H1 (cell line): Measurements from ENCODE around the gene P4HB. TPM values are rescaled to one million over a fixed set of nuclear protein-coding genes. Genes with fewer than 3 reads are reported as not detected.

Source experiments
- CTCF ChIA-PET: fragments of 300-600 bp; sonication (Branson Sonifier 250); formaldehyde crosslinking; loops from one replicate; lab custom pipeline; 2021; ENCODE audit not compliant: partially characterized antibody; lab: Charles Lee
- POLR2A ChIA-PET: fragments of 300-600 bp; sonication (Branson Sonifier 250); formaldehyde crosslinking; loops from one replicate; lab custom pipeline; 2021; ENCODE audit warnings: inconsistent platforms; ENCODE audit not compliant: partially characterized antibody; lab: Charles Lee
- DNase-seq, 2 experiments: peaks; one replicate each; pipeline versions ENCODE4 v3.0.0 to v3.0.0-alpha.2; 2010 to 2022; ENCODE audit warnings: low spot score in 2 of 2, low read depth in 1 of 2, mixed read lengths in 1 of 2
- FAIRE-seq: peaks from 2 replicates; lab custom pipeline; 2011; peaks lifted over from hg19 to GRCh38; lab: Jason Lieb, UNC
- H2AFZ ChIP-seq: 2 replicates; pipeline ENCODE4 v1.8.1; 2012; ENCODE audit warnings: low read length, inconsistent platforms
- H2AK5ac ChIP-seq: 2 replicates; pipeline ENCODE4 v1.6.1; 2013; ENCODE audit warnings: low read depth, low read length
- H2BK120ac ChIP-seq: replicated peaks from 2 replicates; pipeline ENCODE3; 2013; ENCODE audit warnings: low read depth, low read length, inconsistent platforms
- H2BK12ac ChIP-seq: 2 replicates; pipeline ENCODE4 v1.6.1; 2013; ENCODE audit warnings: low read depth, low read length
- H2BK15ac ChIP-seq: 2 replicates; pipeline ENCODE4 v1.6.1; 2013; ENCODE audit warnings: low read length
- H2BK20ac ChIP-seq: 2 replicates; pipeline ENCODE4 v1.6.1; 2013; ENCODE audit warnings: low read length
- H2BK5ac ChIP-seq: 2 replicates; pipeline ENCODE4 v1.6.1; 2013; ENCODE audit warnings: low read depth, low read length
- H3K14ac ChIP-seq: 2 replicates; pipeline ENCODE4 v1.6.1; 2013; ENCODE audit warnings: inconsistent platforms; ENCODE audit not compliant: insufficient read length
- H3K18ac ChIP-seq: 2 replicates; pipeline ENCODE4 v1.6.1; 2013; ENCODE audit warnings: low read length; ENCODE audit errors: extremely low read depth
- H3K23ac ChIP-seq: 2 replicates; pipeline ENCODE4 v1.6.1; 2013; ENCODE audit warnings: inconsistent platforms; ENCODE audit not compliant: insufficient read length
- H3K23me2 ChIP-seq: 2 replicates; pipeline ENCODE4 v1.6.1; 2013; ENCODE audit warnings: low read depth, low read length
- H3K27ac ChIP-seq: 2 replicates; pipeline ENCODE4 v1.6.1; 2011; ENCODE audit warnings: low read depth, low read length, inconsistent platforms
- H3K27me3 ChIP-seq, 4 experiments: replicated peaks in 1 of 4; 1 replicate in 1 of 4; 2 replicates in 3 of 4; pipeline versions ENCODE4 v1.6.1 to v1.8.1; 2011 to 2013; ENCODE audit warnings: low read length in 3 of 4, mild to moderate bottlenecking in 3 of 4, inconsistent platforms in 2 of 4, mixed read lengths in 2 of 4, moderate library complexity in 1 of 4; ENCODE audit not compliant: control insufficient read depth in 3 of 4, insufficient read depth in 3 of 4; ENCODE audit errors: extremely low read depth in 1 of 4
- H3K36me3 ChIP-seq, 4 experiments: 2 replicates each; pipeline versions ENCODE4 v1.6.1 to v1.8.1; 2011 to 2013; ENCODE audit warnings: mild to moderate bottlenecking in 4 of 4, low read length in 3 of 4, moderate library complexity in 2 of 4, control low read depth in 1 of 4, inconsistent platforms in 1 of 4; ENCODE audit not compliant: insufficient read depth in 4 of 4, control insufficient read depth in 2 of 4
- H3K4ac ChIP-seq: replicated peaks from 2 replicates; pipeline ENCODE3; 2013; ENCODE audit warnings: low read length, low read depth, mixed read lengths, inconsistent platforms; ENCODE audit not compliant: insufficient read length
- H3K4me1 ChIP-seq, 4 experiments: replicated peaks in 1 of 4; 1 replicate in 1 of 4; 2 replicates in 3 of 4; pipeline versions ENCODE4 v1.6.1 to v1.8.1; 2011 to 2013; ENCODE audit warnings: low read length in 3 of 4, inconsistent platforms in 2 of 4, mixed read lengths in 1 of 4; ENCODE audit not compliant: insufficient read depth in 4 of 4, control insufficient read depth in 3 of 4
- H3K4me2 ChIP-seq, 2 experiments: 2 replicates each; pipeline versions ENCODE4 v1.6.1 to v1.8.1; 2011 to 2013; ENCODE audit warnings: low read depth in 2 of 2, low read length in 2 of 2, control low read depth in 1 of 2, inconsistent platforms in 1 of 2, mild to moderate bottlenecking in 1 of 2; ENCODE audit not compliant: insufficient read depth in 1 of 2
- H3K4me3 ChIP-seq, 4 experiments: fragments of 200-600, 300-600 bp in 1 of 4; sonication (generic), shearing (Covaris generic), sonication (Bioruptor Twin) in 1 of 4; 2 replicates each; pipeline versions ENCODE4 v1.5.1 to v1.8.1; 2011 to 2016; ENCODE audit warnings: low read length in 4 of 4, low read depth in 3 of 4, control low read depth in 2 of 4, inconsistent platforms in 2 of 4, mild to moderate bottlenecking in 2 of 4, mixed read lengths in 1 of 4, moderate library complexity in 1 of 4; ENCODE audit not compliant: insufficient read depth in 2 of 4; ENCODE audit errors: extremely low read depth in 1 of 4
- H3K56ac ChIP-seq: replicated peaks from 2 replicates; pipeline ENCODE3; 2013; ENCODE audit warnings: low read depth, mild to moderate bottlenecking, mixed read lengths, low read length, inconsistent platforms; ENCODE audit not compliant: insufficient read length
- H3K79me1 ChIP-seq: 2 replicates; pipeline ENCODE4 v1.6.1; 2013; ENCODE audit warnings: low read depth, low read length, control low read depth
- H3K79me2 ChIP-seq, 2 experiments: 2 replicates each; pipeline versions ENCODE4 v1.6.1 to v1.8.1; 2012 to 2013; ENCODE audit warnings: low read length in 2 of 2, mild to moderate bottlenecking in 2 of 2, inconsistent platforms in 1 of 2; ENCODE audit not compliant: insufficient read depth in 2 of 2, control insufficient read depth in 1 of 2
- H3K9ac ChIP-seq, 4 experiments: replicated peaks in 1 of 4; 1 replicate in 1 of 4; 2 replicates in 3 of 4; pipeline versions ENCODE4 v1.6.1 to v1.8.1; 2011 to 2013; ENCODE audit warnings: low read depth in 3 of 4, low read length in 3 of 4, control low read depth in 2 of 4, mild to moderate bottlenecking in 2 of 4, moderate library complexity in 2 of 4, inconsistent platforms in 1 of 4; ENCODE audit errors: extremely low read depth in 1 of 4
- H3K9me3 ChIP-seq, 2 experiments: 2 replicates each; pipeline versions ENCODE4 v1.6.1 to v1.8.1; 2012 to 2013; ENCODE audit warnings: mild to moderate bottlenecking in 2 of 2, moderate library complexity in 2 of 2, control low read depth in 1 of 2, inconsistent platforms in 1 of 2, low read depth in 1 of 2, low read length in 1 of 2, mixed read lengths in 1 of 2; ENCODE audit not compliant: insufficient read depth in 2 of 2
- H4K20me1 ChIP-seq, 2 experiments: replicated peaks in 1 of 2; 2 replicates each; pipeline versions ENCODE3 to v1.8.1; 2011 to 2013; ENCODE audit warnings: inconsistent platforms in 2 of 2, low read length in 2 of 2, mild to moderate bottlenecking in 1 of 2; ENCODE audit not compliant: insufficient read depth in 2 of 2, control insufficient read depth in 1 of 2
- H4K5ac ChIP-seq: 2 replicates; pipeline ENCODE4 v1.6.1; 2013; ENCODE audit warnings: low read length, low read depth, mixed read lengths, inconsistent platforms; ENCODE audit not compliant: insufficient read length
- H4K8ac ChIP-seq: 2 replicates; pipeline ENCODE4 v1.8.0; 2013; ENCODE audit warnings: mild to moderate bottlenecking, moderate library complexity, low read length, inconsistent platforms; ENCODE audit not compliant: insufficient read depth; ENCODE audit errors: extremely low read depth
- H4K91ac ChIP-seq: replicated peaks from 2 replicates; pipeline ENCODE3; 2013; ENCODE audit warnings: low read length, mixed read lengths, inconsistent platforms; ENCODE audit not compliant: insufficient read length
- ASH2L ChIP-seq: fragments of 200-600, 300-600 bp; sonication (generic); IDR thresholded peaks from one replicate; pipeline ENCODE4 v1.7.1; 2017; ENCODE audit warnings: low read length
- BCL11A ChIP-seq, 2 experiments: IDR thresholded peaks; one replicate each; pipeline ENCODE4 v1.6.1; 2011; ENCODE audit warnings: low read depth in 2 of 2, low read length in 2 of 2, mild to moderate bottlenecking in 2 of 2
- JUN ChIP-seq: IDR thresholded peaks from 2 replicates; pipeline ENCODE4 v1.6.1; 2011; ENCODE audit warnings: low read depth, mild to moderate bottlenecking, improper control_type of control experiment, low read length
- RBBP5 ChIP-seq: IDR thresholded peaks from 2 replicates; pipeline ENCODE4 v1.7.1; 2012; ENCODE audit warnings: low read depth, mild to moderate bottlenecking, inconsistent platforms, low read length, moderate library complexity, borderline replicate concordance
- RXRA ChIP-seq: IDR thresholded peaks from 2 replicates; pipeline ENCODE4 v1.6.1; 2011; ENCODE audit warnings: low read depth, mild to moderate bottlenecking, low read length, moderate library complexity; ENCODE audit not compliant: insufficient read depth
- TAF7 ChIP-seq: optimal IDR thresholded peaks from 2 replicates; pipeline ENCODE3; 2011; ENCODE audit warnings: low read depth, mild to moderate bottlenecking, inconsistent platforms, low read length, moderate library complexity, borderline replicate concordance
- TCF12 ChIP-seq: IDR thresholded peaks from 2 replicates; pipeline ENCODE4 v1.6.1; 2011; ENCODE audit warnings: low read depth, mild to moderate bottlenecking, low read length
- TEAD4 ChIP-seq: IDR thresholded peaks from 2 replicates; pipeline ENCODE4 v1.6.1; 2012; ENCODE audit warnings: low read depth, low read length, inconsistent platforms, mixed read lengths
- WGBS, 2 experiments: shearing (Covaris generic) in 1 of 2; methylation state at CpG; one replicate each; pipeline versions ENCODE4 v1.1.6 to v1.1.7; 2013 to 2015; ENCODE audit warnings: low lambda C conversion rate in 2 of 2, mixed read lengths in 2 of 2, inconsistent platforms in 1 of 2, low coverage in 1 of 2, missing lambda C conversion rate in 1 of 2; ENCODE audit not compliant: insufficient replicate concordance in 2 of 2, insufficient coverage in 1 of 2, insufficient read length in 1 of 2; ENCODE audit errors: extremely low coverage in 1 of 2, missing lambda C conversion rate in 1 of 2; 5-methylcytosine and 5-hydroxymethylcytosine counted together
- polyA plus RNA-seq, 7 experiments: library from polyadenylated mRNA; depleted of rRNA in 3 of 7; stranded (reverse) in 5 of 7; unstranded in 2 of 7; fragments of >200 nt in 5 of 7; fragments of 200-250 nt in 2 of 7; gene quantifications; 1 replicate in 5 of 7; 2 replicates in 1 of 7; 4 replicates in 1 of 7; pipeline versions ENCODE4 v1.2.1 to v1.2.3, GENCODE V29; 2011 to 2013; ENCODE audit warnings: missing spikeins in 2 of 7, mixed read lengths in 2 of 7
- total RNA-seq: library from RNA; stranded (reverse); fragmentation: NEBNext Ultra II Directional; extraction: Animal tissue kit (Norgen Biotek cat#: 25700); gene quantifications from 2 replicates; pipeline ENCODE4 v1.2.1, GENCODE V29; 2021

The P4HB gene
- total and polyA plus RNA-seq, 2 of the 8 experiments (the other 6 are each of a cell fraction or from before 2014, with no cell fraction given), result 41.4 to 379 TPM

DNA sequence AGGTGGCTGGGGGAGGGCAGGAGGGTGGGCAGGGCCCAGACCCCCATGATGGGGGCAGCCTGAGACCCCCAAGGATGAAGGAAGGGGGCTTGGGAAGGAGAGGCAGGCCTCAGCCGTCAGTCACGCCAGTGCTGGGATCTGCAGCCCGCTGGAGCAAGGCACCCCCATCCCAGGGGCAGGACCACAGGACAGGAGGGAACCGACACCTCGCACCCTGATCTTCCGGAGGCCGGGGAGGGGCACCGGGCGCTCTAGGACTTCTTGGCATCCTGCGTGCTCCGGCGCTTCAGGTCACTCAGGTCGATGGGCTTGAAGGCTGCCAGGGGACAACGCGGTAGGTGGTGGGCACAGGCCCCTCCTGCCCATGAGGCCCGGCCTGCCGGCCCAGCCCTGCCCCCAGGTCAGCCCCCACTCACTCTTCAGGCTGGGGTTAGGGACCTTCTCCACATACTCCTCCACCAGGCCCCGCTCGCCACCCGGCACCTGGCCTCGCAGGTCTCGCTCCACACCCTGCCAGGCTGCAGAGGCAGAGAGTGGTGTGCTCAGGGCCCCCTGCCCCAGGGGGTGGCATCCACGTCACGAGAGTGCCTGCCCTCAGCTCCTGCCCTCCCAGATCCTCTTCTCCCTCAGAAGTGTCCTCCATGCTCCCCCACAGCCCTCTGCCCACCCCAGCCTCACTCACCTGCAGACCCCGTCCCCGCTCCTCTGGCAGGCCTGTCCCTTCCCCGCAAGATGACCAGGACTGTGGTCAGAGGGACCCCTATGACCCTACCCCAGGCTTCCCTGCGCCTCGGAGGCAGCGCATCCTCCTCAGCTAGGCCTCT lies 37.1 kb downstream of the P4HB start:
- Histone ChIP-seq H3K56ac (no peak overlapping the region), H3K27me3 (no peaks in the 10 kb centered on the region), H3K4me2 (no peak overlapping the region), H2BK15ac (no peak overlapping the region), H3K4me3 (no peak overlapping the region), H3K23me2 (no peaks in the 10 kb centered on the region), H3K79me2 (peaks cover 0 to 3% of the 10 kb centered on the region in 2 experiments; a peak in 1 of 4 replicates), H3K79me1 (peaks cover 2% of the 10 kb centered on the region; the same call in 1 of the 2 replicates), H3K14ac (no peak overlapping the region), H4K91ac (no peak overlapping the region), H3K18ac (no peak overlapping the region), H2AFZ (no peak overlapping the region), H3K36me3 (no peaks in the 10 kb centered on the region), H3K9me3 (no peaks in the 10 kb centered on the region), H2BK20ac (no peak overlapping the region), H2BK5ac (no peak overlapping the region), H4K20me1 (peaks cover 4 to 10% of the 10 kb centered on the region in 2 experiments), H3K23ac (no peak overlapping the region), H2BK120ac (no peak overlapping the region), H2AK5ac (no peak overlapping the region), H3K4me1 (peaks cover 0 to 16% (median 9%) of the 10 kb centered on the region in 4 experiments; a peak in 5 of 7 replicates)
- DNase-seq (no peak), FAIRE-seq (no peak)
- whole genome bisulfite sequencing, 2 experiments, result 95% methylated on average over 14 of the region's 30 CpGs; no CpG with 5 or more reads in 1 of the 2 experiments
- ChIA-PET POLR2A (interaction anchor here (0.9 to 2.2 kb wide), 8 partner anchors 10 to 90 kb away, joined by 3 to 11 read pairs (median 5); partner anchors contain the start of gene MCRIP1), CTCF (interaction anchor here (0.6 to 2.2 kb wide), 6 partner anchors 10 to 590 kb away, joined by 3 to 19 read pairs (median 6); no protein-coding TSS in a partner anchor)
- no peak for TF ChIP-seq TEAD4
- TF ChIP-seq JUN, result no peak
- TF ChIP-seq TAF7, result no peak
- no peak for TF ChIP-seq RXRA
- no peak for TF ChIP-seq BCL11A (IDR thresholded peaks at IDR 0.05; ENCODE audit: low read depth in 2 of 2, low read length in 2 of 2)
- TF ChIP-seq RBBP5, result no peak
- no peak for TF ChIP-seq TCF12
- no peak for TF ChIP-seq ASH2L
- TF ChIP-seq, all 59 proteins: peak for 0
- Histone ChIP-seq H3K9ac (no peak overlapping the region), H4K5ac (no peak overlapping the region), H3K4ac (no peak overlapping the region), H2BK12ac (no peak overlapping the region), H3K27ac (no peak overlapping the region), H4K8ac (no peak overlapping the region)
